ENCODE results near the gene CDC42SE1.

Gene CDC42SE1

DNA sequence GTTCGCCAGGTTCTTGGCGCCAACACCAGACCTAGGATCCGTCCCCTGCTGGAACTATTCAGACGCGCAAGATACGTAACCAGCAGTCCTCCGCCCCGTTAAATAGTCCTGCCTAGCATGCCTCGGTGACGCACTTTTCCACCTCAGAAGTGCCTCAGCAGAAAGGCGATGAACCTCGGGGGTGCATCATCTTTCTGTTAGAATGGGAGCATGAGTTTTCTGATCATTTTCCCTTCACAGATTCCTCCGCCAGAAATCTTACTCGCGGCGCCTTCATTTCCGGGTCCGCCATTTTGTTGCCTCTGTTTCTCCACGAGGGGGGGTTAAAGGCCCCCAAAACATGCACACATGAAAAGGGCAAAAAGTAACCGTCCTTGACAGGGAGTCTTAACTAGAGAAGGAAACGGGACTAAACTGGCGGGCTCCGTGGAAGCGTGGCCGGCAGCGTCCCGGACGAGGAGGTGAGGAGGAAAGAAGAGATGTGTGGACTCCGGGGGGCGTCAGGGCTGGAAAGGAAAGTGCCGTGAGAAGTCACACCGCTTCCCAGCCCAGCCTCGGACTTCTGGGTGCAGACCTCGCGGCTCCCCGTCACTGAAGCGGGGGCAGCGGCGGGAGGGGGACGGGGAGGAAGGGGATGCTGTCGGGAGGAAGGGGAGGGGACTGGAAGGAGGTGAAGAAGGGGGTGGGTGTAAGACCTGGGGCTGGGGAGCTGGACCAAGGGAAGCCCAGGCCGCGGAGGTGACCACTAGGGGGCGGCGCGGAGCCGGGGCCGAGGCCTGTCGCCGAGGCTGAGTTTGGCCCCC is 11.3 kb upstream of the CDC42SE1 start, which contains the start of gene GABPB2:
Gene GABPB2, plus strand, starts transcription at position 288 of the 803 bp plus-strand sequence. CDS start 17,429 bp downstream, outside the sequence.
- TF ChIP-seq, protein P1, sequence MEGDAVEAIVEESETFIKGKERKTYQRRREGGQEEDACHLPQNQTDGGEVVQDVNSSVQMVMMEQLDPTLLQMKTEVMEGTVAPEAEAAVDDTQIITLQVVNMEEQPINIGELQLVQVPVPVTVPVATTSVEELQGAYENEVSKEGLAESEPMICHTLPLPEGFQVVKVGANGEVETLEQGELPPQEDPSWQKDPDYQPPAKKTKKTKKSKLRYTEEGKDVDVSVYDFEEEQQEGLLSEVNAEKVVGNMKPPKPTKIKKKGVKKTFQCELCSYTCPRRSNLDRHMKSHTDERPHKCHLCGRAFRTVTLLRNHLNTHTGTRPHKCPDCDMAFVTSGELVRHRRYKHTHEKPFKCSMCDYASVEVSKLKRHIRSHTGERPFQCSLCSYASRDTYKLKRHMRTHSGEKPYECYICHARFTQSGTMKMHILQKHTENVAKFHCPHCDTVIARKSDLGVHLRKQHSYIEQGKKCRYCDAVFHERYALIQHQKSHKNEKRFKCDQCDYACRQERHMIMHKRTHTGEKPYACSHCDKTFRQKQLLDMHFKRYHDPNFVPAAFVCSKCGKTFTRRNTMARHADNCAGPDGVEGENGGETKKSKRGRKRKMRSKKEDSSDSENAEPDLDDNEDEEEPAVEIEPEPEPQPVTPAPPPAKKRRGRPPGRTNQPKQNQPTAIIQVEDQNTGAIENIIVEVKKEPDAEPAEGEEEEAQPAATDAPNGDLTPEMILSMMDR (conservative IDR thresholded peaks at IDR 0.05), result peak; percentile 98
- H3K27ac ChIP-seq, result peak within 1 kb of the TSS; percentile 100

DNA sequence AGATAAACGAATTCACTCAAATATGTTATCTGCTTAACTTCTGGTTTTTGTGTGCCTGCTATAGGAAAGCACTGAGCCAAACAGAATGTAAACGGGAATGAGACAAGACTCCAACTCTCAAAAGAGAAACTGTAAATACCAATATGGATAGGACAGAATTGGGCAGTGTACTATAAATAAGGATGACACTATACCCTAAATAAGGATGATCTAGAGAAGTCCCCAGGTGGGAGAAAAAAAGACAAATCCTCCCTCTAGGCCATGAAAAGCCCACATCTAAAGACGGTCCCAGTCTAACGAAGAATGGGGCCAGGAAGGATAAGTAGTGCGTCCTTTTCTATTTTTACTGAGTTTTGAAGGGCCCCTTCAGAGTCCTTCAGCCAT is 9.7 kb upstream of the CDC42SE1 start:
- H3K27ac ChIP-seq, result peak overlapping the region; percentile 100
- TF ChIP-seq, protein P1 (conservative IDR thresholded peaks at IDR 0.05), result no peak

DNA sequence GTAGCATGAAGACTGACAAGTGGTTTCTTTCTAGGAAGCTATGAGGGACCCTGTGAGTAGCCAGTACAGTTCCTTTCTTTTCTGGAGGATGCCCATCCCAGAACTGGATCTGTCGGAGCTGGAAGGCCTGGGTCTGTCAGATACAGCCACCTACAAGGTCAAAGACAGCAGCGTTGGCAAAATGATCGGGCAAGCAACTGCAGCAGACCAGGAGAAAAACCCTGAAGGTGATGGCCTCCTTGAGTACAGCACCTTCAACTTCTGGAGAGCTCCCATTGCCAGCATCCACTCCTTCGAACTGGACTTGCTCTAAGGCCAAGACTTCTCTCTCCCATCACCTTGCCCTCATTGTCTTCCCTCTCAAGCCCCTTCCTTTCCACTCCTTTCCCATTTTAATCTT is 7.8 kb upstream of the CDC42SE1 start:
- TF ChIP-seq, protein P1 (conservative IDR thresholded peaks at IDR 0.05), result no peak

DNA sequence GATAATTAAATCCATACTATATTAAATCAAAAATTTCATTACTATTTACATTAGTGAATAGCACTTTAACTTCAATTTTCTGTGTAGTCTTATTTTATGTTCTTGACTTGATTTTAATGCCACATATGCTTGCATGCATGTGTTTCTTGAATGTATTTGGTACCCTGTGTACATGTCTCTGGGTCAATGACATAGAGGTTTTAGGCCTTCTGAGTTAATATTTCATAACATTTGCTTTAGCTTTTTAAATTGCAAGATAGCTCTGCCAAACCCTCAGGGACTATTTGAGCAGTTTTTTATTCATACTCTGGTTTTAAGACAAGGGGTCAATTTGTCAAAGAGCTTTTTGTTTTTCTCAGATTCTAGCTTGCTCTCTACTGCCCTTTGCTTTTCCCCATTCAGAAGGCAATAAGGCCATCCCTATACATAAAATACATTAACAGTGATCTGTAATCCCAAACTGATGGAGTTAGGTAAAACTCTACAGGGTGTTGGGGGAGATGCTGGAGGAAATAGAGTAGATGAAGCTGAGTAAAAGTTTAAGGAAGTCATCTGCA is 5.7 kb upstream of the CDC42SE1 start:
- no peak overlapping the region for H3K27ac ChIP-seq
- TF ChIP-seq, protein P1 (conservative IDR thresholded peaks at IDR 0.05), result no peak

More for the DNA sequence above, 7.8 kb upstream of the CDC42SE1 start:
- H3K27ac ChIP-seq, result no peak overlapping the region

DNA sequence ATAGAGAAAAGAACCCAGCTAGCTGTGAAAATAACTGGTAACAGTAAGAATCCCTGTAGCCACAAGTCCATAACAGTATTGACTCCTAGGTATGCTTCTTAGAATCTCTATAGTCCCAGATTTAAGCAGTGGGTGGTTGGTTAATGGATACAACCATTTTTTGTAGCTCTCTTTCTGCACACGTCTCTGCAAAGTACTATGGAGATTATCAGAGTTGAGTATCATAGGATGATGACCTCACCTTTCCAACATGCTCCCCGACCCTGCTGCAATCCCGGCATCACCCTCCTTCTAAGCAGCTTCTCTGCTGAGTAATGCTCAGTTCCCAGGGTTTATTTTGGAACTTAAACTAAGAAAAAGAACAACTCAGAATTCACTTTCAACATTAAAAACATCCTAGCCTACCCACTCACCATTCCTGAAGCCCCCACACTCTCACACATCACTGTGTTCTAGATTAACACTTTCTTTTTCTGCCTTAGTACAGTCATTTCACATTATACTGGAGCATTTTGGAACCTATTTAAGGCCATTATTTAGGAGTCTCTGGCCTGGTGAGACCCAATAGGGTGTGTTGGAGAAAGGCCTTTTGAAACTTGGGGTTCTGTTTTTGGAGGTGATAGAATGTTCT is 3.4 kb upstream of the CDC42SE1 start:
- H3K27ac ChIP-seq, result no peak overlapping the region
- TF ChIP-seq, protein P1 (conservative IDR thresholded peaks at IDR 0.05), result no peak

DNA sequence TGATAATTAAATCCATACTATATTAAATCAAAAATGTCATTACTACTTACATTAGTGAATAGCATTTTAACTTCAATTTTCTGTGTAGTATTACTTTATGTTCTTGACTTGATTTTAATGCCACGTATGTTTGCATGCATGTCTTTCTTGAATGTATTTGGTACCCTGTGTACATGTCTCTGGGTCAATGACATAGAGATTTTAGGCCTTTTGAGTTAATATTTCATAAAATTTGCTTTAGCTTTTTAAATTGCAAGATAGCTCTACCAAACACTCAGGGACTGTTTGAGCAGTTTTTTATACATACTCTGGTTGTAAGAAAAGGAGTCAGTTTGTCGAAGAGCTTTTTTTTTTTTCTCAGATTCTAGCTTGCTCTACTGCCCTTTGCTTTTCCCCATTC is 2.3 kb upstream of the CDC42SE1 start:
- TF ChIP-seq, protein P1 (conservative IDR thresholded peaks at IDR 0.05), result no peak
- H3K27ac ChIP-seq, result no peak overlapping the region

DNA sequence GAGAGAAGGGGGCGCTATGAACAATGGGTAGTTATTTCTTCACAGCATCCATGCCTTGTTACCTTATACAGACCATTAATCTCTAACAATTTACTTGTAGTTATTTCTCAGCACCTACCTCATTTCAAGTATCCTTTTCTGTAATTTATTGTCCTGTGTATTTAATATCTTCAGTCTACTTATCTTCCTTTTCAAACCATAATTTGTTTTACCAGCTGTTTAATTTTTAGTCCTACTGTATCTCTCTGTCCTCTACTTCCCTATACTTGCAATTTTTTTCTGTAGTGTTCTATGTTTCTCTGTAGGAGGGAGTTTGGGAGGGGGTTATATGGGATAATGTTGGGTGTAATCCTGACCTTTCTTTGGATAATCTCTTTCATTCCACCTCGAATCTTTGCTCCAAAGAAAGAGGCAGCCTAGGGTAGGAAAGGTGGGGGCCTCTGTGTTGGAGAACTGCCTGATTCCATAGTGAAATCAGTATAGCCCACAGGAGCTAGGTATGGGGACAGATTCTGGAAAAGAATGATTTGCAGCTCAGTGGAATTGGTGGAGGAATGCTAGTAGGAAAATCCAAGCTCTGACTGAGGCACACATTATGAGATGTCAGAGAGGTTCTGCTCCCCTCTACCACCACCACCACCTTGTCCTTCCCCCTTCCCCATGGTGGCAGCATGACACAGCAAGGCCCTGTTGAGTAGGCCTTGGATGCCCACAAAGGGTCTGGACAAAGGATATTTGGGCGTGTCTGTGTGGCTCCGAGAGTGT is 1.4 kb upstream of the CDC42SE1 start:
- peak overlapping the region; percentile 99 for H3K27ac ChIP-seq
- TF ChIP-seq, protein P1 (conservative IDR thresholded peaks at IDR 0.05), result no peak
